GM12864 (cell line): ENCODE data around the gene CCDC66.
"Not testable (repeated sequence)": the region's sequence is repeated elsewhere in the genome, so short reads cannot be mapped to it uniquely, and the experiment has no call there.

ENCODE experiments used
- DNase-seq: peaks from one replicate; pipeline ENCODE4 v3.0.0-alpha.2; 2011; ENCODE audit warnings: low read depth
- H3K4me3 ChIP-seq: 2 replicates; pipeline ENCODE4 v1.5.1; 2011; ENCODE audit warnings: mild to moderate bottlenecking, low read depth, low read length, control low read depth
- TF ChIP-seq, protein P1 (sequence below): IDR thresholded peaks from 2 replicates; pipeline ENCODE4 v1.5.1; 2011; ENCODE audit warnings: low read depth, mild to moderate bottlenecking, moderate library complexity, low read length, control low read depth, inconsistent platforms; ENCODE audit errors: missing control alignments

The CCDC66 gene

DNA sequence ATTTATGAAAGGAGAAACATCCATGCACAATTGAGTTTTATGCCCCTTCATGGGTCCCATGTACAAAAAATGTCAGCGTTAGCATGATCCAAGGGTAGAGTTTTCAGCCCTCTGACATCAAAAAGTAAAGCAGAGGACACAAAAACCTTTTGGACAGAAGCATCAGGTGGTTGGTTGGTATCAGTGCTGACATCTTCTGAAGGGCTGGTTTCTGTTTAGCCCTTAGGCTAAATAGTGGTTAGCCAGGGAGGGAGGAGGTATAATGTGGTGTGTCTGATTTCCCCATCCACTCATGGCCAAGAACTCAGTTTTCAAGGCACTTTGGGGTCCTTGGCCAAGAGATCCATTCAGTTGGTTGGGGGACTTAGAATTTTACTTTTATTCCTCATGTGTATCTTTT is 16.5 kb downstream of the CCDC66 start:
- no peak overlapping the region for H3K4me3 ChIP-seq
- no peak for DNase-seq
- TF ChIP-seq, protein P1, sequence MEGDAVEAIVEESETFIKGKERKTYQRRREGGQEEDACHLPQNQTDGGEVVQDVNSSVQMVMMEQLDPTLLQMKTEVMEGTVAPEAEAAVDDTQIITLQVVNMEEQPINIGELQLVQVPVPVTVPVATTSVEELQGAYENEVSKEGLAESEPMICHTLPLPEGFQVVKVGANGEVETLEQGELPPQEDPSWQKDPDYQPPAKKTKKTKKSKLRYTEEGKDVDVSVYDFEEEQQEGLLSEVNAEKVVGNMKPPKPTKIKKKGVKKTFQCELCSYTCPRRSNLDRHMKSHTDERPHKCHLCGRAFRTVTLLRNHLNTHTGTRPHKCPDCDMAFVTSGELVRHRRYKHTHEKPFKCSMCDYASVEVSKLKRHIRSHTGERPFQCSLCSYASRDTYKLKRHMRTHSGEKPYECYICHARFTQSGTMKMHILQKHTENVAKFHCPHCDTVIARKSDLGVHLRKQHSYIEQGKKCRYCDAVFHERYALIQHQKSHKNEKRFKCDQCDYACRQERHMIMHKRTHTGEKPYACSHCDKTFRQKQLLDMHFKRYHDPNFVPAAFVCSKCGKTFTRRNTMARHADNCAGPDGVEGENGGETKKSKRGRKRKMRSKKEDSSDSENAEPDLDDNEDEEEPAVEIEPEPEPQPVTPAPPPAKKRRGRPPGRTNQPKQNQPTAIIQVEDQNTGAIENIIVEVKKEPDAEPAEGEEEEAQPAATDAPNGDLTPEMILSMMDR = no peak

DNA sequence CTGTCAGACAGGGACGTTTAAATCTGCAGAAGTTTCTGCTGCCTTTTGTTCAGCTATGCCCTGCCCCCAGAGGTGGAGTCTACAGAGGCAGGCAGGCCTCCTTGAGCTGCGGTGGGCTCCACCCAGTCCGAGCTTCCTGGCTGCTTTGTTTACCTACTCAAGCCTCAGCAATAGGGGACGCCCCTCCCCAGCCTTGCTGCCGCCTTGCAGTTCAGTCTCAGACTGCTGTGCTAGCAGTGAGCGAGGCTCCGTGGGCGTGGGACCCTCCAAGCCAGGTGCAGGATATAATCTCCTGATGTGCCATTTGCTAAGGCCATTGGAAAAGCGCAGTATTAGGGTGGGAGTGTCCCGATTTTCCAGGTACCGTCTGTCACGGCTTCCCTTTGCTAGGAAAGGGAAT is 25.0 kb downstream of the CCDC66 start:
- not testable (repeated sequence) for H3K4me3 ChIP-seq, DNase-seq

DNA sequence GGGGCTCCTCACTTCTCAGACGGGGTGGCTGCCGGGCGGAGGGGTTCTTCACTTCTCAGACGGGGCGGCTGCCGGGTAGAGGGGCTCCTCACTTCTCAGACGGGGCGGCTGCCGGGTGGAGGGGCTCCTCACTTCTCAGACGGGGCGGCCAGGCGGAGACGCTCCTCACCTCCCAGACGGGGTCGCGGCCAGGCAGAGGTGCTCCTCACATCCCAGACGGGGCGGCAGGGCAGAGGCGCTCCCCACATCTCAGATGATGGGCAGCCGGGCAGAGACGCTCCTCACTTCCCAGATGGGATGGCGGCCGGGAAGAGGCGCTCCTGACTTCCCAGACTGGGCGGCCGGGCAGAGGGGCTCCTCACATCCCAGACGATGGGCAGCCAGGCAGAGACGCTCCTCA is 27.3 kb downstream of the CCDC66 start:
- not testable (repeated sequence) for DNase-seq

DNA sequence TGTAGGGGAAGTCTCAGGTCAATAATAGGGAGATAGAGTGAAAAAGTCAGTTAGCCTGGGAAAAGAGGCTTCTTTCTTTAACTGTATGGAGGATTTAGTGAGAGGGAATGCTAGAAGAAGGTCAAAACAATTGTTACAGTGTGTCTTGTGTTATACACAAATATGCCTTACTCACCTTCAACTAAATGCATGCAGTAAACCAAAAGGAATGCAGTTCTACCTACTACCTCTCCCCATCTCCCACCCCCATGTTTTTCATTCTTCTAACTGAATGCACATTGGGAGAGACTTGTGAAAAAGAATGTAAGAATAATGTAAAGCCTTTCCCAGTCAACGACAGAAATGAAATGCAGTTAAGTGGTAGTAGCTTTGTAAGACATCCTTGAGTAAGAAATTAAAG is 33.8 kb downstream of the CCDC66 start:
- TF ChIP-seq, protein P1 = no peak
- no peak for DNase-seq
- H3K4me3 ChIP-seq = no peak overlapping the region

More for the DNA sequence above, 27.3 kb downstream of the CCDC66 start:
- not testable (repeated sequence) for H3K4me3 ChIP-seq

DNA sequence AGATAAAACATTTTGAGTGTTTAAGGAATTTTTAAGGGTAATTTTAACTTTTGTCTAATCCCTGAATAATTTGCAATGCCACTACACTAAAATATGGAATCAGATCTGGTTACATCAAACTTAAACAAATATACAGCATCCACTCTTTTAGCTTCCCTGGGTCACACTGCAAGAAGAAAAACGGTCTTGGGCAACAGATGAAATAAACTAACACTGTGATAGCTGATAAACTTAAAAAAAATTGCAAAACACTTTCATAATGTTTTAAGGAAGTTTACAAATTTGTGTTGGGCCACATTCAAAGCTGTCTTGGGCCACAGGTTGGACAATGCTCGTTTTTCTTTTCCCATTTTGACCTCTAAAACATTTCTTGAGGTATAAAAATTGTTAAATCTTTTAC is 34.3 kb downstream of the CCDC66 start:
- H3K4me3 ChIP-seq = no peak overlapping the region
- no peak for DNase-seq
- TF ChIP-seq, protein P1 = no peak

DNA sequence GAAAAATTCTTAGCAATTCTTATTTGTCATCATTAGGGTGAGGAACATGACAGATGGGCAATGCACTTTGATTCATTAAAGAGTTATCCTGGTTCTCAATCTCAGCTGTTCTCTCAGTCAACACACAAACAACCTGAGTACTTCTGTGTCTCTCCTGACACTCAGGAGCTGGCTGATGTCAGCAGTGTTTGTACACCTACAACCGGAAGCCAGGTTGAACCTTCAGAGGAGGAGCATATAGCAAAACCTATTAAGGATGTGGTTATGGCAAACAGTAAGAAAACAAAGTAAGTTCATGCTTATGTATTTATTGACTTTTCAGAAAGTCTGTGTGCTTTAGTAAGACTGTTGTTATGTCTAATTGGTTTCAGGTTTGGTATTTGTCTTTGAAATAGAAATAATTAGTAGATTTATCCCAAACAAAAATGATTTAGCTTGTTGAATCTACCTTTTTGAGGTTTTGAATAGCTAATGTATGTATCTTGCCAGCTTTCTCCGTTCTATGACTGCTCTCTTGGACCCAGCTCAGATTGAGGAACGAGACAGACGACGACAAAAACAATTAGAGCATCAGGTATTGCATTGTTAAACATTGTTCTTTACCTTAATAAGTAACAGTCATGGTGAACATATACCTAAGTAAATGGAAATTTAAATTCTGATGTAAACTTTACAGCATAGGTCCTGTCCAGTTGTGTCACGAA is 36.6 kb downstream of the CCDC66 start:
- no peak for DNase-seq
- no peak overlapping the region for H3K4me3 ChIP-seq
- TF ChIP-seq, protein P1 = no peak

DNA sequence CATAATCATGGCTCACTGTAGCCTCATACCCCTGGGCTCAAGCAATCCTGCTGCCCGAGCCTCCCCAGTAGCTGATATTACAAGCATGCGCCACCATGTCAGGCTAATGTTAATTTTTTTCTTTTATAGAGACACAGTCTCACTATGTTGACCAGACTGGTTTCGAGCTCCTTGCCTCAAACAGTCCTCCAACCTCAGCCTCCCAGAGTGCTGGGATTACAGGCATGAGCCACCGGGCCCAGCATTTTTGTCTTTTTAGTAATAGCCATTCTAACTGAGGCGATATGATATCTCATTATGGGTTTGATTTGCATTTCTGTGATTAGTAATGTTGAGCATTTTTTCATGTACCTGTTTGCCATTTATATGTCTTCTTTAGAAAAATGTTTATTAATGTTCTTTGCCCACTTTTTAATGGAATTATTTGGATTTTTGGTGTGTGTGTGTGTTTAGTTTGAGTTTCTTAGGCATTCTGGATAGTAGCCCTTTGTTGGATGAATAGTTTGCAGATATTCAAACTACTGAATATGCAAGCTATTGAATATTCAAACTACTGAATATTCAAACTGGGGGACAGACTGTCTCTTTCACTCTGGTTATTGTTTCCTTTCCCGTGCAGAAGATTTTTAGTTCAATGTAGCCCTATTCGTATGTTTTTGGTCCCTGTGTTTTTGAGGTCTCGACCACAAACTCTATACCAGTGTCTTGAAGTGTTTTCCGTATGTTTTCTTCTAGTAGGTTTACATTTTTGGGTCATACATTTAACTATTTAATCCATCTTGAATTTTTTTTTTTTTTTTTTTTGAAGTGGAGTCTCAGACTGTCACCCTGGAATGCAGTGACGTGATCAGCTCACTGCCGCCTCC is 39.2 kb downstream of the CCDC66 start:
- no peak overlapping the region for H3K4me3 ChIP-seq
- TF ChIP-seq, protein P1 = no peak
- no peak for DNase-seq

DNA sequence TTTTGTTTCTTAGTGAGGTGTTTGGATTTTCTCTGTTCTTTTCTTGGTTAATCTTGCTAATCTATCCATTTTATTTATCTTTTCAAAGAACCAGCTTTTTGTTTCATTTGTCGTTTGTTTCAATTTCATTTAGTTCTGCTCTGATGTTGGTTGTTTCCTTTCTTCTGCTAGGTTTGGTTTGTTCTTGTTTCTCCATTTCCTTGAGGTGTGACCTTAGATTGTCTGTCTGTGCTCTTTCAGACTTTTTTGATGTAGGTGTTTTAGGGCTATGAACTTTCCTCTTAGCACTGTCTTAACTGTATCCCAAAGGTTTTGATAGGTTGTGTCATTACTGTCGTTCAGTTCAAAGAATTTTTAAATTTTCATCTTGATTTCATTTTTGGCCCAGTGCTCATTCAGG is 51.5 kb downstream of the CCDC66 start:
- H3K4me3 ChIP-seq, DNase-seq: not testable (repeated sequence)
